B cell (primary cell): ENCODE data around the gene CTPS2.
"Not testable (repeated sequence)": the region's sequence is repeated elsewhere in the genome, so short reads cannot be mapped to it uniquely, and the experiment has no call there.

Source experiments
- EZH2 ChIP-seq: IDR thresholded peaks from 2 replicates; pipeline ENCODE4 v1.6.1; 2012; ENCODE audit warnings: borderline replicate concordance, low read depth, mild to moderate bottlenecking, moderate library complexity, low read length; ENCODE audit not compliant: insufficient read depth, poor library complexity, severe bottlenecking
- TF ChIP-seq, protein P1 (sequence below): fragments of 200-600 bp; IDR thresholded peaks from one replicate; pipeline ENCODE4 v1.8.0; 2022; ENCODE audit warnings: antibody characterized with exemption, mild to moderate bottlenecking

DNA sequence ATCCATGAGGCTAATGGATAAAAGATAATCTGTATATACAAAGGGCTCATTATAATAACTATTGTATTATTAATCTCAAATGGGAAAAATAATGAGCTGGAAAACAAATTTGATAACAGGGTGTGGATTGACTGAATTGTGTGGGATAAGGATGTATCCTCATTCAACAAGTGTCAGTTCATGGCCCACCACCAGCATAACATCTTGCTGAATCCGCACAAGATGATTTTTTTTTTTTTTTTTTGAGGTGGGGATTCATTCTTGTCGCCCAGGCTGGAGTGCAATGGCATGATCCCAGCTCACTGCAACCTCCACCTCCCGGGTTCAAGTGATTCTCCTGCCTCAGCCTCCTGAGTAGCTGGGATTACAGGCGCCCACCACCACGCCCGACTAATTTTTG, 3.2 kb upstream of the CTPS2 start:
- TF ChIP-seq, protein P1, sequence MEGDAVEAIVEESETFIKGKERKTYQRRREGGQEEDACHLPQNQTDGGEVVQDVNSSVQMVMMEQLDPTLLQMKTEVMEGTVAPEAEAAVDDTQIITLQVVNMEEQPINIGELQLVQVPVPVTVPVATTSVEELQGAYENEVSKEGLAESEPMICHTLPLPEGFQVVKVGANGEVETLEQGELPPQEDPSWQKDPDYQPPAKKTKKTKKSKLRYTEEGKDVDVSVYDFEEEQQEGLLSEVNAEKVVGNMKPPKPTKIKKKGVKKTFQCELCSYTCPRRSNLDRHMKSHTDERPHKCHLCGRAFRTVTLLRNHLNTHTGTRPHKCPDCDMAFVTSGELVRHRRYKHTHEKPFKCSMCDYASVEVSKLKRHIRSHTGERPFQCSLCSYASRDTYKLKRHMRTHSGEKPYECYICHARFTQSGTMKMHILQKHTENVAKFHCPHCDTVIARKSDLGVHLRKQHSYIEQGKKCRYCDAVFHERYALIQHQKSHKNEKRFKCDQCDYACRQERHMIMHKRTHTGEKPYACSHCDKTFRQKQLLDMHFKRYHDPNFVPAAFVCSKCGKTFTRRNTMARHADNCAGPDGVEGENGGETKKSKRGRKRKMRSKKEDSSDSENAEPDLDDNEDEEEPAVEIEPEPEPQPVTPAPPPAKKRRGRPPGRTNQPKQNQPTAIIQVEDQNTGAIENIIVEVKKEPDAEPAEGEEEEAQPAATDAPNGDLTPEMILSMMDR = not testable (repeated sequence)
- not testable (repeated sequence) for TF ChIP-seq EZH2
